HepG2 (cell line): ENCODE measurements around the gene TOX4. TPM values are rescaled to one million over a fixed set of nuclear protein-coding genes. Genes with fewer than 3 reads are reported as not detected.

Experiments used
- EHMT2 ChIP-seq: fragments of 200-600 bp; sonication (generic); IDR thresholded peaks from 2 replicates; pipeline ENCODE4 v1.7.0; 2017; ENCODE audit warnings: antibody characterized with exemption, low read depth, low read length, borderline replicate concordance
- FLYWCH1 ChIP-seq: sonication (generic); formaldehyde crosslinking; IDR thresholded peaks from 2 replicates; pipeline ENCODE4 v1.8.1; 2023; ENCODE audit warnings: mild to moderate bottlenecking, missing genetic modification reagents
- FOSL1 ChIP-seq: sonication (generic); formaldehyde crosslinking; IDR thresholded peaks from 2 replicates; pipeline ENCODE4 v1.9.0; 2021; ENCODE audit warnings: missing genetic modification reagents, borderline replicate concordance
- HMGA1 ChIP-seq: sonication (generic); formaldehyde crosslinking; conservative IDR thresholded peaks from 2 replicates; pipeline ENCODE4 v1.4.0; 2020; ENCODE audit warnings: missing genetic modification reagents
- HNF4G ChIP-seq, 2 experiments: sonication (generic) in 1 of 2; formaldehyde crosslinking in 1 of 2; IDR thresholded peaks; 2 replicates each; pipeline versions ENCODE4 v1.4.0 to v1.6.1; 2011 to 2020; ENCODE audit warnings: borderline replicate concordance in 2 of 2, low read depth in 2 of 2, mild to moderate bottlenecking in 2 of 2, low read length in 1 of 2, missing genetic modification reagents in 1 of 2, moderate library complexity in 1 of 2
- HOXA7 ChIP-seq: sonication (generic); formaldehyde crosslinking; IDR thresholded peaks from 2 replicates; pipeline ENCODE4 v1.8.1; 2022; ENCODE audit warnings: mild to moderate bottlenecking, missing genetic modification reagents, moderate library complexity
- ISX ChIP-seq: sonication (generic); formaldehyde crosslinking; conservative IDR thresholded peaks from 2 replicates; pipeline ENCODE4 v1.5.0; 2020; ENCODE audit warnings: missing genetic modification reagents
- LRRFIP1 ChIP-seq: sonication (generic); formaldehyde crosslinking; conservative IDR thresholded peaks from 2 replicates; pipeline ENCODE4 v1.4.0; 2020; ENCODE audit warnings: missing genetic modification reagents
- NONO ChIP-seq, 2 experiments: fragments of 450-650 bp in 1 of 2; sonication (generic) in 1 of 2; formaldehyde crosslinking in 1 of 2; IDR thresholded peaks in 1 of 2; conservative IDR thresholded peaks in 1 of 2; 2 replicates each; pipeline versions ENCODE4 v1.6.1 to v1.8.0; 2017 to 2022; ENCODE audit warnings: mild to moderate bottlenecking in 1 of 2, missing genetic modification reagents in 1 of 2, moderate library complexity in 1 of 2
- ONECUT2 ChIP-seq: sonication (generic); formaldehyde crosslinking; IDR thresholded peaks from 2 replicates; pipeline ENCODE4 v1.4.0; 2020; ENCODE audit warnings: missing genetic modification reagents
- PAXIP1 ChIP-seq: sonication (generic); formaldehyde crosslinking; conservative IDR thresholded peaks from 2 replicates; pipeline ENCODE4 v1.4.0; 2020; ENCODE audit warnings: mild to moderate bottlenecking, missing genetic modification reagents, moderate library complexity
- PHF20 ChIP-seq: sonication (generic); formaldehyde crosslinking; IDR thresholded peaks from 2 replicates; pipeline ENCODE4 v1.5.0; 2020; ENCODE audit warnings: mild to moderate bottlenecking, missing genetic modification reagents
- PPARG ChIP-seq: conservative IDR thresholded peaks from 2 replicates; pipeline ENCODE4 v1.6.1; 2016; ENCODE audit warnings: missing biosample characterization, missing genetic modification reagents
- SIN3A ChIP-seq: IDR thresholded peaks from 2 replicates; pipeline ENCODE4 v1.6.1; 2011; ENCODE audit warnings: low read depth, mild to moderate bottlenecking, control low read depth, low read length, borderline replicate concordance
- SP5 ChIP-seq: IDR thresholded peaks from 2 replicates; pipeline ENCODE4 v1.6.1; 2016; ENCODE audit warnings: low read depth, borderline replicate concordance
- SRY ChIP-seq: sonication (generic); formaldehyde crosslinking; IDR thresholded peaks from 2 replicates; pipeline ENCODE4 v1.8.0; 2022; ENCODE audit warnings: mild to moderate bottlenecking, missing genetic modification reagents
- SSRP1 ChIP-seq: IDR thresholded peaks from 2 replicates; pipeline ENCODE4 v1.6.1; 2016; ENCODE audit warnings: control low read depth
- ZBTB7A ChIP-seq: sonication (generic); formaldehyde crosslinking; IDR thresholded peaks from 2 replicates; pipeline ENCODE4 v1.8.0; 2022; ENCODE audit warnings: mild to moderate bottlenecking, missing genetic modification reagents
- ZFP1 ChIP-seq: IDR thresholded peaks from 2 replicates; pipeline ENCODE4 v1.6.1; 2016
- ZKSCAN1 ChIP-seq: fragments of 150-350 bp; IDR thresholded peaks from 2 replicates; pipeline ENCODE4 v1.6.1; 2014; ENCODE audit warnings: low read length
- ZNF230 ChIP-seq: sonication (generic); formaldehyde crosslinking; IDR thresholded peaks from 2 replicates; pipeline ENCODE4 v1.4.0; 2020; ENCODE audit warnings: mild to moderate bottlenecking, missing genetic modification reagents
- ZNF546 ChIP-seq: sonication (generic); formaldehyde crosslinking; conservative IDR thresholded peaks from 2 replicates; pipeline ENCODE4 v1.8.1; 2023; ENCODE audit warnings: mild to moderate bottlenecking, missing genetic modification reagents
- ZNF724P ChIP-seq: sonication (generic); formaldehyde crosslinking; IDR thresholded peaks from 2 replicates; pipeline ENCODE4 v1.8.0; 2022; ENCODE audit warnings: missing genetic modification reagents, borderline replicate concordance
- ZNF75D ChIP-seq: sonication (generic); formaldehyde crosslinking; IDR thresholded peaks from 2 replicates; pipeline ENCODE4 v1.8.1; 2023; ENCODE audit warnings: missing genetic modification reagents, mild to moderate bottlenecking, borderline replicate concordance
- ZNF782 ChIP-seq: sonication (generic); formaldehyde crosslinking; IDR thresholded peaks from 2 replicates; pipeline ENCODE4 v1.4.0; 2020; ENCODE audit warnings: missing genetic modification reagents, mild to moderate bottlenecking, borderline replicate concordance
- ZNF850 ChIP-seq: sonication (generic); formaldehyde crosslinking; conservative IDR thresholded peaks from 2 replicates; pipeline ENCODE4 v1.9.0; 2021; ENCODE audit warnings: mild to moderate bottlenecking, missing genetic modification reagents
- polyA plus RNA-seq, 8 experiments: library from polyadenylated mRNA; depleted of rRNA in 3 of 8; stranded (reverse) in 7 of 8; unstranded in 1 of 8; fragments of >200 nt; fragmentation: Illumina TruSeq in 4 of 8; extraction: Trizol in 4 of 8; gene quantifications; 2 replicates each; pipeline versions ENCODE4 v1.2.1 to v1.2.3, GENCODE V29; 2011 to 2016; ENCODE audit warnings: low read depth in 4 of 8, missing spikeins in 1 of 8, mixed read lengths in 1 of 8; ENCODE audit not compliant: insufficient read depth in 1 of 8
- total RNA-seq, 5 experiments: library from RNA; depleted of rRNA; stranded (reverse); fragments of >200 nt; fragmentation: Illumina TruSeq; extraction: Trizol; gene quantifications; 2 replicates each; pipeline ENCODE4 v1.2.3, GENCODE V29; 2016; ENCODE audit warnings: low read depth in 1 of 5

The TOX4 gene
- total and polyA plus RNA-seq, 2 of the 13 experiments (the other 11 are each of a cell fraction or from before 2014, with no cell fraction given), result 71.8 to 163 TPM

DNA sequence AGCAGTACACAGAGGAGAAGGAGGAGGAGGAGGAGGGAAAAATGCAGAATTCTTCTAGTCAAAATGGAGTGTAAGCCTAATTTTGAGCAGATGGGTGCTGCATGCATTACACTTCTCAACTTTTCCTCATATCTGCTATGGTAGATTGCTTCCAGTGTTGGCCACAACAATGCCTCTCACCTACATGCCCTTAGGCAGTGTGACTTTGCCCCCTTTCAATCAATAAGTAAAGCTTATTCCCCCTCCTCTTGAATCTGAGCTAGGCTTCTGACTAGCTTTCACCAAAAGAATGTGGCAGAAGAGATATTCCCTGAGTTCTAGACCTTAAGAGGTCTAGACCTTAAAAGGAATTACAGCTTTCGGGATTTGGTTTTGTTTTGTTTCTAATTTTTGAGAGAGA is 37.3 kb downstream of the TOX4 start (continued):
- TF ChIP-seq ZNF724P (CRISPR knock-in tag) (no peak), SIN3A (no peak), SP5 (CRISPR knock-in tag) (no peak), ZNF782 (CRISPR knock-in tag) (no peak), SSRP1 (no peak), HOXA7 (CRISPR knock-in tag) (no peak), ZNF850 (CRISPR knock-in tag) (no peak), ISX (CRISPR knock-in tag) (no peak), ZNF546 (CRISPR knock-in tag) (no peak), NONO (IDR thresholded peaks at IDR 0.05) (no peak), NONO (CRISPR knock-in tag; conservative IDR thresholded peaks at IDR 0.05) (0 out of 2 replicates have a peak, but pooled peaks have one; percentile 32), PAXIP1 (peak; percentile 69), ZFP1 (CRISPR knock-in tag) (no peak), PHF20 (no peak), ZNF75D (CRISPR knock-in tag) (no peak), EHMT2 (peak; percentile 51; the same call in 1 of the 2 replicates), ZKSCAN1 (no peak), PPARG (CRISPR knock-in tag) (no peak), ONECUT2 (CRISPR knock-in tag) (peak; percentile 62; the same call in 1 of the 2 replicates), FLYWCH1 (CRISPR knock-in tag) (no peak), LRRFIP1 (CRISPR knock-in tag) (no peak), HNF4G (IDR thresholded peaks at IDR 0.05; ENCODE audit: borderline replicate concordance, low read depth, low read length) (0 out of 2 replicates have a peak, but pooled peaks have one; percentile 13), HNF4G (CRISPR knock-in tag; IDR thresholded peaks at IDR 0.05; ENCODE audit: borderline replicate concordance, low read depth) (no peak), HMGA1 (CRISPR knock-in tag) (no peak), FOSL1 (CRISPR knock-in tag) (no peak), ZBTB7A (CRISPR knock-in tag) (peak; percentile 55; the same call in 1 of the 2 replicates), ZNF230 (CRISPR knock-in tag) (no peak), SRY (CRISPR knock-in tag) (no peak)
